Nucleus accumbens (tissue), 56 donors: ENCODE results near the gene KRTAP2-1.
"Not testable (repeated sequence)": the region's sequence is repeated elsewhere in the genome, so short reads cannot be mapped to it uniquely, and the experiment has no call there.

ENCODE experiments used
- DNase-seq, 56 donors: peaks; one replicate each; lab custom pipeline; 2025; lab: John Stamatoyannopoulos, UW

KRTAP2-1 gene

GRCh38 chr17:41016578-41017215 lies 30.4 kb downstream of the KRTAP2-1 start:
- DNase-seq, result no peak

GRCh38 chr17:41015454-41015853 lies 31.7 kb downstream of the KRTAP2-1 start:
- DNase-seq, result no peak

- no peak for DNase-seq
Observed at GRCh38 chr17:41013606-41014005, 33.5 kb downstream of the KRTAP2-1 start.

- DNase-seq, result no peak
Observed at GRCh38 chr17:41013181-41013580, 33.9 kb downstream of the KRTAP2-1 start.

- no peak for DNase-seq
Observed at GRCh38 chr17:41012326-41013120, 34.6 kb downstream of the KRTAP2-1 start.

- no peak for DNase-seq
Observed at GRCh38 chr17:41010441-41010840, 36.7 kb downstream of the KRTAP2-1 start.

GRCh38 chr17:41009936-41010335 lies 37.2 kb downstream of the KRTAP2-1 start:
- DNase-seq, result no peak

- no peak for DNase-seq
Observed at GRCh38 chr17:41009301-41009760, 37.8 kb downstream of the KRTAP2-1 start.

GRCh38 chr17:41008811-41009210 lies 38.3 kb downstream of the KRTAP2-1 start, which contains the start of gene KRTAP3-1:
Gene KRTAP3-1 (minus strand): TSS chr17:41009128. CDS start chr17:41009074, 54 bp downstream.
- DNase-seq, result no peak

- no peak for DNase-seq
Observed at GRCh38 chr17:41004397-41004796, 42.7 kb downstream of the KRTAP2-1 start.

GRCh38 chr17:41003926-41004325 lies 43.2 kb downstream of the KRTAP2-1 start:
- no peak for DNase-seq

GRCh38 chr17:41002814-41003213 lies 44.3 kb downstream of the KRTAP2-1 start:
- DNase-seq, result no peak

- DNase-seq, result no peak
Observed at GRCh38 chr17:41001795-41002194, 45.3 kb downstream of the KRTAP2-1 start.

- not testable (repeated sequence) for DNase-seq
Observed at GRCh38 chr17:40999563-40999962, 47.6 kb downstream of the KRTAP2-1 start, which contains the start of gene KRTAP3-2. Gene KRTAP3-2 (minus strand): TSS chr17:40999906. CDS start chr17:40999853, 53 bp downstream.

- DNase-seq, result no peak
Observed at GRCh38 chr17:40997361-40997760, 49.8 kb downstream of the KRTAP2-1 start.

GRCh38 chr17:40996829-40997228 lies 50.3 kb downstream of the KRTAP2-1 start:
- no peak for DNase-seq
